Fibroblast of lung (primary cell): ENCODE data around the gene KCNAB2. TPM values are rescaled to one million over a fixed set of nuclear protein-coding genes. Genes with fewer than 3 reads are reported as not detected.

Source experiments
- DNase-seq, 2 donors: peaks; one replicate each; pipeline versions ENCODE4 v3.0.0 to v3.0.0-alpha.2; 2010; ENCODE audit warnings: low read depth in 2 of 2
- H2AFZ ChIP-seq: 2 replicates; pipeline ENCODE4 v1.5.1; 2012; ENCODE audit warnings: low read length, control low read depth, inconsistent platforms
- H3K27ac ChIP-seq: 2 replicates; pipeline ENCODE4 v1.5.1; 2011; ENCODE audit warnings: low read length, control low read depth; ENCODE audit not compliant: insufficient read depth
- H3K27me3 ChIP-seq: 2 replicates; pipeline ENCODE4 v1.5.1; 2011; ENCODE audit warnings: mild to moderate bottlenecking, low read length; ENCODE audit not compliant: control insufficient read depth, insufficient read depth
- H3K36me3 ChIP-seq: 2 replicates; pipeline ENCODE4 v1.5.1; 2011; ENCODE audit warnings: low read length; ENCODE audit not compliant: control insufficient read depth, insufficient read depth
- H3K4me1 ChIP-seq: 2 replicates; pipeline ENCODE4 v1.5.1; 2011; ENCODE audit warnings: low read length; ENCODE audit not compliant: control insufficient read depth, insufficient read depth; ENCODE audit errors: extremely low read depth
- H3K4me2 ChIP-seq: 2 replicates; pipeline ENCODE4 v1.5.1; 2011; ENCODE audit warnings: low read length, control low read depth; ENCODE audit not compliant: insufficient read depth; ENCODE audit errors: extremely low read depth
- H3K4me3 ChIP-seq, 4 experiments: fragments of 200-600 bp in 1 of 4; sonication (generic) in 1 of 4; replicated peaks in 1 of 4; 2 replicates each; pipeline ENCODE4 v1.5.1; 2011 to 2016; ENCODE audit warnings: low read length in 4 of 4, low read depth in 3 of 4, mild to moderate bottlenecking in 3 of 4, control low read depth in 2 of 4, inconsistent platforms in 1 of 4, mixed read lengths in 1 of 4; ENCODE audit not compliant: insufficient read depth in 1 of 4; ENCODE audit errors: control extremely low read depth in 1 of 4
- H3K79me2 ChIP-seq: 2 replicates; pipeline ENCODE4 v1.5.1; 2012; ENCODE audit warnings: mild to moderate bottlenecking, low read length, inconsistent platforms; ENCODE audit not compliant: control insufficient read depth, insufficient read depth
- H3K9ac ChIP-seq: 2 replicates; pipeline ENCODE4 v1.5.1; 2011; ENCODE audit warnings: mild to moderate bottlenecking, low read length, control low read depth; ENCODE audit not compliant: insufficient read depth
- H3K9me3 ChIP-seq: 2 replicates; pipeline ENCODE4 v1.5.1; 2012; ENCODE audit warnings: low read depth, low read length; ENCODE audit not compliant: control insufficient read depth, insufficient read depth
- H4K20me1 ChIP-seq: 2 replicates; pipeline ENCODE4 v1.5.1; 2011; ENCODE audit warnings: low read length; ENCODE audit not compliant: control insufficient read depth, insufficient read depth; ENCODE audit errors: extremely low read depth
- CTCF ChIP-seq, 2 donors: IDR thresholded peaks in 1 of 2; conservative IDR thresholded peaks in 1 of 2; 1 replicate in 1 of 2; 2 replicates in 1 of 2; pipeline ENCODE4 v1.5.1; 2011 to 2012; ENCODE audit warnings: low read length in 2 of 2, control low read depth in 1 of 2, inconsistent platforms in 1 of 2, low read depth in 1 of 2, mild to moderate bottlenecking in 1 of 2
- EZH2 ChIP-seq: IDR thresholded peaks from 2 replicates; pipeline ENCODE4 v1.5.1; 2012; ENCODE audit warnings: low read length, control low read depth, mild to moderate bottlenecking; ENCODE audit errors: missing control alignments
- polyA minus RNA-seq: library from RNA; depleted of rRNA, polyadenylated mRNA; stranded (reverse); fragments of >200 nt; gene quantifications from 2 replicates; pipeline ENCODE4 v1.2.3, GENCODE V29; 2011; ENCODE audit warnings: low replicate concordance
- polyA plus RNA-seq, 2 donors: library from polyadenylated mRNA; depleted of rRNA in 1 of 2; stranded (reverse) in 1 of 2; unstranded in 1 of 2; fragments of >200 nt; gene quantifications; 2 replicates each; pipeline ENCODE4 v1.2.1, GENCODE V29; 2011 to 2012; ENCODE audit warnings: missing spikeins in 1 of 2
- total RNA-seq: library from RNA; depleted of rRNA; stranded (reverse); fragments of >200 nt; gene quantifications from 2 replicates; pipeline ENCODE4 v1.2.1, GENCODE V29; 2014

Gene KCNAB2
- 2.3 and 2.5 TPM in 2 replicates for total RNA-seq
- 2.1 and 2.2 TPM in 2 replicates for polyA plus RNA-seq
- polyA plus RNA-seq (2012), result 2.9 TPM in 2 replicates
- polyA minus RNA-seq, result 3.0 and 5.0 TPM in 2 replicates

GRCh38 chr1:6045561-6045960 is at the start of gene KCNAB2:
Gene KCNAB2, plus strand, starts transcription at chr1:6045888. Its CDS starts 5,649 bp downstream, at chr1:6051537.
- no peak within 1 kb of the TSS for H3K27ac ChIP-seq
- no peaks in the 10 kb centered on the region for H3K27me3 ChIP-seq
- no peaks in the 10 kb centered on the region for H3K79me2 ChIP-seq
- no peak within 1 kb of the TSS for H3K4me3 ChIP-seq
- TF ChIP-seq EZH2 (no peak), CTCF (conservative IDR thresholded peaks at IDR 0.05 in 1 of 2, IDR thresholded peaks at IDR 0.05 in 1 of 2; ENCODE audit: low read depth in 1 of 2, low read length in 2 of 2) (no peak)
- H3K36me3 ChIP-seq, result no peaks in the 10 kb centered on the region
- no peaks in the 10 kb centered on the region for H3K9me3 ChIP-seq
- no peaks in the 10 kb centered on the region for H4K20me1 ChIP-seq
- no peak within 1 kb of the TSS for H3K9ac ChIP-seq
- no peak within 1 kb of the TSS for H3K4me2 ChIP-seq
- DNase-seq, result no peak
- no peaks in the 10 kb centered on the region for H3K4me1 ChIP-seq
- H2AFZ ChIP-seq, result no peak within 1 kb of the TSS

- Histone ChIP-seq H3K27ac (no peak overlapping the region), H3K4me2 (no peak overlapping the region), H3K9ac (no peak overlapping the region), H3K4me1 (peaks cover 4% of the 10 kb centered on the region), H3K79me2 (no peaks in the 10 kb centered on the region), H4K20me1 (no peaks in the 10 kb centered on the region), H2AFZ (no peak overlapping the region), H3K27me3 (no peaks in the 10 kb centered on the region), H3K4me3 (no peak overlapping the region), H3K36me3 (no peaks in the 10 kb centered on the region), H3K9me3 (no peaks in the 10 kb centered on the region)
- no peak for TF ChIP-seq EZH2
- no peak for TF ChIP-seq CTCF (conservative IDR thresholded peaks at IDR 0.05 in 1 of 2, IDR thresholded peaks at IDR 0.05 in 1 of 2; ENCODE audit: low read depth in 1 of 2, low read length in 2 of 2)
- DNase-seq, result no peak
Measured at GRCh38 chr1:5996641-5997270, 48.9 kb upstream of the KCNAB2 start.

- H3K79me2 ChIP-seq, result no peaks in the 10 kb centered on the region
- no peaks in the 10 kb centered on the region for H3K9me3 ChIP-seq
- H3K4me3 ChIP-seq, result no peak overlapping the region
- TF ChIP-seq CTCF (conservative IDR thresholded peaks at IDR 0.05 in 1 of 2, IDR thresholded peaks at IDR 0.05 in 1 of 2; ENCODE audit: low read depth in 1 of 2, low read length in 2 of 2) (no peak), EZH2 (no peak)
- DNase-seq, result no peak
- no peaks in the 10 kb centered on the region for H3K36me3 ChIP-seq
- no peaks in the 10 kb centered on the region for H4K20me1 ChIP-seq
- no peaks in the 10 kb centered on the region for H3K27me3 ChIP-seq
- H3K27ac ChIP-seq, result no peak overlapping the region
- peaks cover 4% of the 10 kb centered on the region for H3K4me1 ChIP-seq
- H3K4me2 ChIP-seq, result no peak overlapping the region
- no peak overlapping the region for H3K9ac ChIP-seq
- no peak overlapping the region for H2AFZ ChIP-seq
Measured at GRCh38 chr1:5997316-5997715, 48.4 kb upstream of the KCNAB2 start.
